GM19025 (cell line): ENCODE measurements around the gene GLIS2.
A peak's percentile ranks its signal among the peaks of the same experiment; 100 is the strongest.

ENCODE experiments used
- ATAC-seq: cut with Tn5 transposase; IDR thresholded peaks from one replicate; pipeline ENCODE4 v1.9.1; 2021; ENCODE audit warnings: mild to moderate bottlenecking, low read depth, moderate library complexity; ENCODE audit not compliant: unreplicated experiment

The GLIS2 gene

GRCh38 chr16:4315186-4316107 is at the start of gene GLIS2:
Gene GLIS2 (plus strand): TSS chr16:4316067. CDS start chr16:4332281, 16,214 bp downstream.
- ATAC-seq: no peak

DNA sequence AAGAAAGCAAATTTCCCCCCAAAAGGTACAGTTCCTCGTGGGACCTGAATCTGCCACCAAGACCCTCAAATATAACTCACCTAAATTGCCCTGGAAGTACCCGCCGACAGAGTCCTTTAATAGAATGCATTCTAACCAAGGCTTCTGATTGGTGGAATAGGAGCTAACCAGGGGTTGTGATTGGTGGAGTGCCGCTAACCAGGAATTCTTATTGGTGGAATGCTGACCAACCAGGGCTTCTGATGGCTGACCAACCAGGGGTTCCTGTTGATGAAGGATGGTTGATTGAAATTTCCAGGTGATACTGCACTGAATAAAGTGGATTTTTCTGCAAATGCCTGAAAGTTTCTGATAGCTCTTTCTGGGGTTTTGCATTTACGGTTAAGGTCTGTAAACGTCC is 49.5 kb upstream of the GLIS2 start:
- no peak for ATAC-seq

- no peak for ATAC-seq
Observed at GRCh38 chr16:4270091-4270490, 45.8 kb upstream of the GLIS2 start.

DNA sequence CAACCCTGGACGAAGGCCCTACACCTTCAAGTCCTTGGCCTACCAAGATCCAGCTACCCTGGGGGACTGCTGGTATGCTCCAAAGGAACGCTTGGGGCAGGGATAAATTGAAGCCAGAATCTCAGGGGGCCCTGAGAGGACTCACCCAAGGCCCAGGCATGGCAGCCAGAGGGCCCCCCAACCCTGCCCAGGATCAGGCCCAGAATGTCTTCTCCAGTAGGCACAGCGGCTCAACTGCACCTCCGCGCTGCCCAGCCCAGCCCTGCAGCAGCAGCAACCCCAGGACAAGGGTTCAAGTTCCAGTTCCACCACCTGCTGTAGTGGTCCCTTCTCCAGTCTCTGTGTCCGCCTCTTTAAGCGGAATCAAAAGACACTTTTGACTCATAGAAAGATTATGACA is 45.3 kb upstream of the GLIS2 start:
- ATAC-seq: no peak

DNA sequence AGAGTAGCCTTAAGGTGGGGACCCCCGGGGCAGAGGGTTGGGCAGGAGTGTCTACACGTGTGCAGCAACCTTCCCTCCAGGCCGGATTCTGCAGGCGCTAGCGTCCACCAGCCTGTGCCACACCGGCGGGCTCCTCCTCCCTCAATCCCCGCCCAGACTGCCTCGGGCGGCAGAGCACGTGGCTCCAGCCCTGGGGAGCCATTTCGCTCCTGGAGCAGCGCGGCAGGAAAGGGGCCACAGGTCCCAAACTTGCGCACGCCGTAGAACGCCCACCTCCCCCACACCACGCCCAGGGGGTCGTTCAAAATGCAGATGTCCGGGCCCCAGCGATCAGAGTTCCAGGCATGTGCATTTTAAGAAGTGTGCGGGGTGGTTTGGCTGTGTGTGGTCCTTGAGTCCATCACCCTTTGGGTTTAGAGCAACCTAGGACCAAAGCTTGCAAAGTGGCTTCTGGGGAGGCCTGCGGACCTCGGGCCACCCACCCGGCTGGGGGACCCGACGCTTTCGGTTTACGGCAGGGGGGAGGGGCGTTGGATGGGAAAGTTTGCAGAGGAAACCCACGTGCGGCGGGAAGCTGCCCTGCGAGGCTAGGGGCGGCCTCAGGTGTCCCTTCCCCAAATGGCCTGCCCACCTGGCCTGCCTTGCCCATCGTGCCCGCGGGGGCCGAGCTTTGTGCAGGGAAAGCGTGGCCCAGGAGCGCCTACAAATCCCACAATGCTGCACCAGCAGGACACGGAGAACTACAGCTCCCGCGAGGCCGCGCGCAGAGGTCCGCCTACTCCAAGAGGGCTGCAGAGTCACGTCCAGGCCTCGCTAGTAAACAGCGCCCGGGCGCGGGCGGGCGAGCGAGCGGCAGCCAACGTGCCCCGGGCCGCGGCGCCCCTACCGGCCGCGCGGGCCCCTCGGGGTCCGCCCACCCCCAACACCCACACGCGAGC is 44.4 kb upstream of the GLIS2 start:
- peak; percentile 64 for ATAC-seq

GRCh38 chr16:4272114-4272956 is 43.5 kb upstream of the GLIS2 start:
- peak; percentile 13 for ATAC-seq

DNA sequence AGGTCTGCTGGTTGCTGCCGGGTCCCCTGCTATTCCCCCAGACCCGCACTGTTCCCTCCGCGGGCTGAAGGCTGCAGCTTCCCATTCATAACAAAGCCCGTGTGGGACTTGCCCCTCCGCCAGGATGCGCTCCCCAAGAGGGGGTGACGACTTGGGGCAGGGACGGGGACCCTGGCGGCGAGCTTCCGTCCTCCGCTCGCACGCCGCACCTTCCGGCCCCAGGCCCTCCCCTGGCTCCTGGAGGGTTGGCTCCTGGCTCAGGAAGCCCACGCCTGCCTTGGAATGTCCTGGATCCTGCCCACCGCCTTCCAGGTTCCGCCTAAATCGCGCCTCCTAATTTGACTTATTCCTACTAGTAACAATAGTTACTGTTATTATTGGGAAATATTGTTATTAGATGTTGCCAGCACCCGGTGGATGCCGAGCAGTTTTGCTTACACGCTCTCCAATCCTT is 42.0 kb upstream of the GLIS2 start:
- no peak for ATAC-seq

DNA sequence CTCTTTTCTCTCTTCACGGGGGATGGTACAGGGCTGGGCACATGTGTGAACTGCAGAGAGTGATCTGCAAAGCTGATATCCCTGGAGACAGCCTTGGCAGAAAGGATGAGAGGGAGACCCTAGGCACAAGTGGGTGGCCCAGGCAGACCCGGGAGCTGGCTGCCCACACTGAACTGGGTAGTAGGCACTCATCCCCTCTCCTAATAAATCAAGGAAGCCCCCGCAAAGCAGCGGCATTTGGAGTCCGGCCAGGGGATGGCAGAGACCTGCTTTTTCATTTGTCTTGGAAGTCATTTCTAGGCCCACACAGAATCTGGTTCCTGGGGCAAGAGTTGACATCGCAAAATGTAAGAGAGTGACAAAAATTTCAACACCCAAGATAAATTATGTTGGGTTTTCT is 40.0 kb upstream of the GLIS2 start:
- no peak for ATAC-seq

GRCh38 chr16:4277987-4278513 is 37.8 kb upstream of the GLIS2 start:
- no peak for ATAC-seq

DNA sequence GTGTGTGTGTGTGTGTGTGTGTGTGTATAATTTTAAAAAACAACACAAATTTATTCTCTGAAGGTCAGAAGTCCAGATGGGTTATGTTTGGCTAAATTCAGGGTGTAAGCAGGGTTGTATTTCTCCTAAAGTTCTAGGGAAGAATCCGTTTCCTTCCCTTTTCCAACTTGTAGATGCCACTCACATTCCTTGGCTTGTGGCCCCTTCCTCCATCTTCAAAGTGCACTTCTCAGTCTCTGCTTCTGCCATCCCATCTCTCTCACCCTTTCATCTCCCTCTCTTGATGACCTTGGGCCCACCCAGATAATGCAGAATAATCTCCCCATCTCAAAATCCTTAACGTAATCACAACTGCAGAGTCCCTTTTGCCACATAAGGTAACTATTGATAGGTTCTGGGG is 35.2 kb upstream of the GLIS2 start:
- no peak for ATAC-seq

- no peak for ATAC-seq
Observed at GRCh38 chr16:4283441-4283840, 32.4 kb upstream of the GLIS2 start.

GRCh38 chr16:4283939-4284338 is 31.9 kb upstream of the GLIS2 start:
- no peak for ATAC-seq

DNA sequence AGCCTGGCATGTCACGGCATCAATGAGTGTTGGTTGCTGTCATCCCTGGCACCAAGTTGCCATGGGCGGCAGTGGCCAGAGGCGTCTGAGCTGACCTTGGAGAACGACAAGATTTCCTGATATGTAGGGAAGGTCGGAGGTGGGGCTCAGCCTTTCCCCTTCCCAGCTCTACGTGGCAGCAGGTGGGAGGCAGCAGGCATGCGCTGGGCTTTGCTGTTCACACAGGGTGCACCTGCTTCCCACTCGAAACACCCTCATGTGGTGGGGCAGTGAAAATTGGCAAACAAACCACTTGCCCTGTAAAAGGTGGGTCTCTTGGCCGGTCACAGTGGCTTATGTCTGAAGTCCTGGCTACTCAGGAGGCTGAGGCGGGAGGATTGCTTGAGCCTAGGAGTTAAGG is 30.7 kb upstream of the GLIS2 start:
- ATAC-seq: no peak

- no peak for ATAC-seq
Observed at GRCh38 chr16:4288148-4288921, 27.5 kb upstream of the GLIS2 start.

- no peak for ATAC-seq
Observed at GRCh38 chr16:4290236-4290830, 25.5 kb upstream of the GLIS2 start.

- no peak for ATAC-seq
Observed at GRCh38 chr16:4291699-4292098, 24.2 kb upstream of the GLIS2 start.

- no peak for ATAC-seq
Observed at GRCh38 chr16:4293181-4293716, 22.6 kb upstream of the GLIS2 start.

DNA sequence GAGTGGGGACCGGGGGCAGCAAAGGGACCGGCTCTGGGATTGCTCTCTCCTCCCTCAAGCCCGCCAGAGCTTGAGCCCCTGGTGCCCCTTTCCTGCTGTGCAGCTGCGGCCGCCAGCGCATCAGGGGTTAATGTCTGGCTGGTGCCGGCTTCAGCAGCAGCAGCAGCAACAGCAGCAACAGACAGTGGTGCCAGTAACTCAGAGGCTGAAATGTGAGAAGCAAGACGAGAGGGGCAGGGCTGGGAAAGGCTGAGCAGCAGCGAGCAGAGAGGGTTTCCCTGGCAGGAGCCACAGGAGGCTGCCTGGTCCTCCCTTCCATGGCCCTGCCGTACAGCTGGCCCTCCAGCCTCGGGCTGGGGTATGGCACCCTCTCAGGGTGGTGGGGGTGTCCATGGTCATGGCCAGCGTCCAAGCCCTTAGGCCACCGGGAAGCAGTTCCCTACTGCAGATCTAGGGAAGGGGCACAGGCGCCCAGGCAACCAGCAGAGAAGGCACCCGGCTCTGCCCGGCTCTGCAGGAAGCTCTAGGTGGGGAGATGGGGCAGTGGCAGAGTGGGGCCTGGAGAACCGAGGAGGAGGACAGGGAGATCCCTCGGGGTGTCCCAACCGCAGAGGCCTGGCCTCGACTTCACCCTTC is 21.9 kb upstream of the GLIS2 start:
- no peak for ATAC-seq
